T-helper 22 cell (primary cell): ENCODE measurements around the gene CD109.
"Not testable (repeated sequence)": the region's sequence is repeated elsewhere in the genome, so short reads cannot be mapped to it uniquely, and the experiment has no call there.

ENCODE experiments used
- DNase-seq: peaks from one replicate; pipeline ENCODE4 v3.0.0-alpha.2; 2020; ENCODE audit warnings: low read depth

CD109 gene

GRCh38 chr6:73791336-73791735, 95.3 kb downstream of the CD109 start:
- no peak for DNase-seq

GRCh38 chr6:73792738-73793137, 96.7 kb downstream of the CD109 start:
- DNase-seq, result no peak

GRCh38 chr6:73796881-73797280, 100.9 kb downstream of the CD109 start:
- DNase-seq, result no peak

- DNase-seq, result no peak
Measured at GRCh38 chr6:73797861-73798260, 101.9 kb downstream of the CD109 start.

- no peak for DNase-seq
Measured at GRCh38 chr6:73798592-73798991, 102.6 kb downstream of the CD109 start.

GRCh38 chr6:73800997-73801396, 105.0 kb downstream of the CD109 start:
- no peak for DNase-seq

- no peak for DNase-seq
Measured at GRCh38 chr6:73801652-73802268, 105.8 kb downstream of the CD109 start.

- no peak for DNase-seq
Measured at GRCh38 chr6:73802366-73802765, 106.4 kb downstream of the CD109 start.

GRCh38 chr6:73803562-73804241, 107.7 kb downstream of the CD109 start:
- DNase-seq, result no peak

GRCh38 chr6:73805221-73805620, 109.2 kb downstream of the CD109 start:
- DNase-seq, result not testable (repeated sequence)

GRCh38 chr6:73805982-73806381, 110.0 kb downstream of the CD109 start:
- DNase-seq, result not testable (repeated sequence)

GRCh38 chr6:73811706-73812105, 115.7 kb downstream of the CD109 start:
- no peak for DNase-seq

GRCh38 chr6:73817253-73817652, 121.2 kb downstream of the CD109 start:
- DNase-seq, result no peak

- DNase-seq, result no peak
Measured at GRCh38 chr6:73823046-73823735, 127.2 kb downstream of the CD109 start.

- no peak for DNase-seq
Measured at GRCh38 chr6:73823832-73824231, 127.8 kb downstream of the CD109 start.

- DNase-seq, result no peak
Measured at GRCh38 chr6:73826571-73826970, 130.6 kb downstream of the CD109 start.

GRCh38 chr6:73830119-73830518, 134.1 kb downstream of the CD109 start:
- no peak for DNase-seq

GRCh38 chr6:73832313-73832712, 136.3 kb downstream of the CD109 start:
- no peak for DNase-seq

- not testable (repeated sequence) for DNase-seq
Measured at GRCh38 chr6:73844696-73845095, 148.7 kb downstream of the CD109 start.

GRCh38 chr6:73851048-73851447, 155.0 kb downstream of the CD109 start:
- not testable (repeated sequence) for DNase-seq

- DNase-seq, result no peak
Measured at GRCh38 chr6:73854998-73855718, 159.2 kb downstream of the CD109 start.

GRCh38 chr6:73857341-73857890, 161.4 kb downstream of the CD109 start:
- no peak for DNase-seq
